A549 (cell line): ENCODE results near the gene DOP1A. TPM values are rescaled to one million over a fixed set of nuclear protein-coding genes. Genes with fewer than 3 reads are reported as not detected.

Experiments
- ATAC-seq, 2 experiments: fragments of 200-7000 bp in 1 of 2; fragments of >200 bp in 1 of 2; cut with Nextera tagmentation in 1 of 2; cut with Tn5 transposase in 1 of 2; 3 replicates each; pipeline versions ENCODE4 v1.8.0 to v1.9.1; 2018 to 2020; ENCODE audit warnings: mild to moderate bottlenecking in 1 of 2, moderate library complexity in 1 of 2
- CTCF ChIA-PET: fragments of 300-600 bp; sonication (Branson Sonifier 250); formaldehyde crosslinking; extraction: SDS; loops from one replicate; lab custom pipeline; 2021; ENCODE audit warnings: antibody characterized with exemption, inconsistent platforms; lab: Yijun Ruan, JAX
- POLR2A ChIA-PET: fragments of 350-600 bp; formaldehyde crosslinking; extraction: SDS; loops from one replicate; lab custom pipeline; 2021; ENCODE audit warnings: antibody characterized with exemption, inconsistent platforms; lab: Yijun Ruan, JAX
- DNase-seq, 2 experiments: peaks; one replicate each; pipeline versions ENCODE4 v3.0.0 to v3.0.0-alpha.2; 2011 to 2016; ENCODE audit warnings: low read depth in 1 of 2, low spot score in 1 of 2
- FAIRE-seq: peaks from 2 replicates; lab custom pipeline; 2011; peaks lifted over from hg19 to GRCh38; lab: Jason Lieb, UNC
- H3K27ac ChIP-seq, 2 experiments: fragments of >200 bp; sonication (Bioruptor Twin); formaldehyde crosslinking; 3 replicates each; pipeline ENCODE4 v1.5.1; 2016 to 2017
- H3K4me1 ChIP-seq: fragments of >200 bp; sonication (Bioruptor Twin); formaldehyde crosslinking; 3 replicates; pipeline ENCODE4 v1.6.1; 2016
- H3K4me2 ChIP-seq: fragments of >200 bp; sonication (Bioruptor Twin); formaldehyde crosslinking; 3 replicates; pipeline ENCODE4 v1.6.1; 2016
- H3K4me3 ChIP-seq: fragments of >200 bp; sonication (Bioruptor Twin); formaldehyde crosslinking; 3 replicates; pipeline ENCODE4 v1.5.1; 2016
- H3K9me3 ChIP-seq: fragments of >200 bp; sonication (Bioruptor Twin); formaldehyde crosslinking; 3 replicates; pipeline ENCODE4 v1.6.1; 2016
- BHLHE40 ChIP-seq: IDR thresholded peaks from 2 replicates; pipeline ENCODE4 v1.6.1; 2012; ENCODE audit warnings: low read depth, low read length, inconsistent platforms
- CBX8 ChIP-seq: fragments of 200-600 bp; sonication (generic); IDR thresholded peaks from 2 replicates; pipeline ENCODE4 v1.6.1; 2016
- CHD2 ChIP-seq: fragments of 150-350 bp; IDR thresholded peaks from 2 replicates; pipeline ENCODE4 v1.6.1; 2014; ENCODE audit warnings: low read length; ENCODE audit not compliant: partially characterized antibody
- EHF ChIP-seq: fragments of 250-450 bp; sonication (Bioruptor Pico); IDR thresholded peaks from 2 replicates; pipeline ENCODE4 v1.5.0; 2020; ENCODE audit warnings: mild to moderate bottlenecking
- ESRRA ChIP-seq: fragments of 150-350 bp; IDR thresholded peaks from 2 replicates; pipeline ENCODE4 v1.6.1; 2014; ENCODE audit warnings: mild to moderate bottlenecking, low read length, borderline replicate concordance
- GATA3 ChIP-seq: IDR thresholded peaks from 2 replicates; pipeline ENCODE4 v1.6.1; 2012; ENCODE audit warnings: borderline replicate concordance
- HOXB13 ChIP-seq: fragments of 250-450 bp; sonication (Bioruptor Pico); IDR thresholded peaks from 2 replicates; pipeline ENCODE4 v1.5.0; 2020; ENCODE audit warnings: low read depth, mild to moderate bottlenecking, moderate library complexity
- JUN ChIP-seq, 2 experiments: fragments of >200 bp; sonication (Bioruptor Twin); formaldehyde crosslinking; IDR thresholded peaks; 2 replicates in 1 of 2; 3 replicates in 1 of 2; pipeline ENCODE4 v1.6.1; 2016 to 2017
- KDM5A ChIP-seq: fragments of 200-600 bp; sonication (generic); IDR thresholded peaks from 2 replicates; pipeline ENCODE4 v1.6.1; 2016; ENCODE audit warnings: antibody characterized with exemption, mild to moderate bottlenecking
- MAZ ChIP-seq: fragments of 150-350 bp; IDR thresholded peaks from 2 replicates; pipeline ENCODE4 v1.6.1; 2014; ENCODE audit warnings: antibody characterized with exemption, low read depth, low read length, borderline replicate concordance
- RAD21 ChIP-seq, 2 experiments: fragments of >200 bp in 1 of 2; sonication (Bioruptor Twin) in 1 of 2; formaldehyde crosslinking in 1 of 2; IDR thresholded peaks in 1 of 2; conservative IDR thresholded peaks in 1 of 2; 2 replicates in 1 of 2; 3 replicates in 1 of 2; pipeline ENCODE4 v1.6.1; 2012 to 2018; ENCODE audit warnings: inconsistent platforms in 1 of 2
- RNF2 ChIP-seq: fragments of 200-600 bp; sonication (generic); IDR thresholded peaks from 2 replicates; pipeline ENCODE4 v1.6.1; 2016; ENCODE audit warnings: low read depth, mild to moderate bottlenecking, antibody characterized with exemption, moderate library complexity, borderline replicate concordance
- SMC3 ChIP-seq: fragments of >200 bp; sonication (Bioruptor Twin); formaldehyde crosslinking; IDR thresholded peaks from 3 replicates; pipeline ENCODE4 v1.6.1; 2018; ENCODE audit warnings: inconsistent platforms
- ZNF302 ChIP-seq: fragments of 250-450 bp; sonication (Bioruptor Pico); IDR thresholded peaks from 2 replicates; pipeline ENCODE4 v1.9.0; 2021; ENCODE audit warnings: inconsistent platforms, mild to moderate bottlenecking, moderate library complexity
- WGBS: methylation state at CpG from one replicate; pipeline ENCODE4 v1.1.6; 2017; ENCODE audit errors: missing lambda C conversion rate; 5-methylcytosine and 5-hydroxymethylcytosine counted together
- polyA plus RNA-seq, 4 experiments: library from polyadenylated mRNA; depleted of rRNA in 3 of 4; stranded (reverse); fragments of >200 nt; fragmentation: RNase III in 1 of 4; extraction: RNeasy Plus Mini Kit Qiagen cat#74134 plus additional on column Dnase treatment in 1 of 4; gene quantifications; 2 replicates in 3 of 4; 3 replicates in 1 of 4; pipeline ENCODE4 v1.2.3, GENCODE V29; 2011 to 2017
- TF ChIP-seq, protein P1 (sequence below): IDR thresholded peaks from 2 replicates; pipeline ENCODE4 v1.6.1; 2012; ENCODE audit warnings: low read depth, borderline replicate concordance
- TF ChIP-seq, protein P2 (sequence below): IDR thresholded peaks from 2 replicates; pipeline ENCODE4 v1.6.1; 2012
- TF ChIP-seq, protein P3 (sequence below): fragments of 150-350 bp; IDR thresholded peaks from 2 replicates; pipeline ENCODE4 v1.6.1; 2014; ENCODE audit warnings: low read depth, mild to moderate bottlenecking, low read length
- TF ChIP-seq, protein P4 (sequence below): fragments of 200-600 bp; sonication (generic); IDR thresholded peaks from 2 replicates; pipeline ENCODE4 v1.6.1; 2016; ENCODE audit warnings: antibody characterized with exemption, mild to moderate bottlenecking, moderate library complexity
- TF ChIP-seq, protein P5 (sequence below): fragments of 450-650 bp; IDR thresholded peaks from 2 replicates; pipeline ENCODE4 v1.6.1; 2014; ENCODE audit warnings: antibody characterized with exemption
- TF ChIP-seq, protein P6 (sequence below): fragments of >200 bp; sonication (Bioruptor Twin); formaldehyde crosslinking; IDR thresholded peaks from 3 replicates; pipeline ENCODE4 v1.6.1; 2016
- TF ChIP-seq, protein P7 (sequence below): fragments of >200 bp; sonication (Bioruptor Twin); formaldehyde crosslinking; IDR thresholded peaks from 3 replicates; pipeline ENCODE4 v1.5.1; 2016

Gene DOP1A
- polyA plus RNA-seq, 2 of the 4 experiments (the other 2 are of a cell fraction): 2.2 to 5.9 TPM

DNA sequence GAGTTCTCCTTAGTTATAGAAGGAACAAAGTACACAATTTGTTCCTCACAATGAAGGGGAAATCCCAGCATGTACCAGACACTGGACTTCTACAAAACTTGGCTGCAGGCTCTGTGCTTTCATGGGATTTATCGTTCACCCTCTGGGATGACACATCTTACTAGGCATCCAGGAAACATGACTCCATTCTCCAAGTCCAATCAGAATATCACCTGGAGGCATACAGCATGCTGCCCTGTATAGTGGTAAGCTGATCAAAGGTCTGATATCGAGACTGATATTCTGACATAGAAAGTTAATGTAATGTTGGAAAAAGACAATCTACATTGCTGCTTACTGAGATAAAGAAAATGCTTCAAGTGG lies 132.4 kb downstream of the DOP1A start (continued):
- TF ChIP-seq, protein P1, sequence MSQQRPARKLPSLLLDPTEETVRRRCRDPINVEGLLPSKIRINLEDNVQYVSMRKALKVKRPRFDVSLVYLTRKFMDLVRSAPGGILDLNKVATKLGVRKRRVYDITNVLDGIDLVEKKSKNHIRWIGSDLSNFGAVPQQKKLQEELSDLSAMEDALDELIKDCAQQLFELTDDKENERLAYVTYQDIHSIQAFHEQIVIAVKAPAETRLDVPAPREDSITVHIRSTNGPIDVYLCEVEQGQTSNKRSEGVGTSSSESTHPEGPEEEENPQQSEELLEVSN: no peak

DNA sequence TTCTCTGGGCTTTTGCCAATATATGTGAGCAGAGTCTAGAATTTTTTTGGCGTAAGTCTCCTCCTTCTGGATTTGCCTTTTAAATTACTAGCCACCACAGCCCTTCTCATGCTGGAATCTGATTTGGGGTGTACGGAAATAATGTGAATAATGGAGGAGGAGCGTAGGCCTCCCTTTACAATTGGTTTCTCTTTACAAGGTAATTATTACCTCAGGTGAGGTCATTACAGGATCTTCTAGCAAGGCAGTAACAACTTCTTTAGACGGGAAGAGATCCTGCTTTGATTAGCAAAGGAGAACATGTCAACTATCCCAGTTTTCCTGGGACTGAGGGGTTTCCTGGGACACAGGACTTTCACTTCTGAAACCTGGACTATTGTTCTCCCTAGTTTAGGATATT lies 134.6 kb downstream of the DOP1A start:
- DNase-seq (no peak), FAIRE-seq (no peak), ATAC-seq (no peak)
- CTCF ChIA-PET: no interaction called here
- TF ChIP-seq GATA3 (no peak), ESRRA (no peak), CHD2 (no peak), CBX8 (no peak), BHLHE40 (no peak), JUN (IDR thresholded peaks at IDR 0.05) (no peak), SMC3 (no peak), HOXB13 (CRISPR knock-in tag) (no peak), EHF (CRISPR knock-in tag) (no peak)
- TF ChIP-seq, protein P2, sequence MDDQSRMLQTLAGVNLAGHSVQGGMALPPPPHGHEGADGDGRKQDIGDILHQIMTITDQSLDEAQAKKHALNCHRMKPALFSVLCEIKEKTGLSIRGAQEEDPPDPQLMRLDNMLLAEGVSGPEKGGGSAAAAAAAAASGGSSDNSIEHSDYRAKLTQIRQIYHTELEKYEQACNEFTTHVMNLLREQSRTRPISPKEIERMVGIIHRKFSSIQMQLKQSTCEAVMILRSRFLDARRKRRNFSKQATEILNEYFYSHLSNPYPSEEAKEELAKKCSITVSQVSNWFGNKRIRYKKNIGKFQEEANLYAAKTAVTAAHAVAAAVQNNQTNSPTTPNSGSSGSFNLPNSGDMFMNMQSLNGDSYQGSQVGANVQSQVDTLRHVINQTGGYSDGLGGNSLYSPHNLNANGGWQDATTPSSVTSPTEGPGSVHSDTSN: no peak
- TF ChIP-seq, protein P3, sequence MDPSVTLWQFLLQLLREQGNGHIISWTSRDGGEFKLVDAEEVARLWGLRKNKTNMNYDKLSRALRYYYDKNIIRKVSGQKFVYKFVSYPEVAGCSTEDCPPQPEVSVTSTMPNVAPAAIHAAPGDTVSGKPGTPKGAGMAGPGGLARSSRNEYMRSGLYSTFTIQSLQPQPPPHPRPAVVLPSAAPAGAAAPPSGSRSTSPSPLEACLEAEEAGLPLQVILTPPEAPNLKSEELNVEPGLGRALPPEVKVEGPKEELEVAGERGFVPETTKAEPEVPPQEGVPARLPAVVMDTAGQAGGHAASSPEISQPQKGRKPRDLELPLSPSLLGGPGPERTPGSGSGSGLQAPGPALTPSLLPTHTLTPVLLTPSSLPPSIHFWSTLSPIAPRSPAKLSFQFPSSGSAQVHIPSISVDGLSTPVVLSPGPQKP: no peak
- TF ChIP-seq, protein P1: no peak
- TF ChIP-seq, protein P4, sequence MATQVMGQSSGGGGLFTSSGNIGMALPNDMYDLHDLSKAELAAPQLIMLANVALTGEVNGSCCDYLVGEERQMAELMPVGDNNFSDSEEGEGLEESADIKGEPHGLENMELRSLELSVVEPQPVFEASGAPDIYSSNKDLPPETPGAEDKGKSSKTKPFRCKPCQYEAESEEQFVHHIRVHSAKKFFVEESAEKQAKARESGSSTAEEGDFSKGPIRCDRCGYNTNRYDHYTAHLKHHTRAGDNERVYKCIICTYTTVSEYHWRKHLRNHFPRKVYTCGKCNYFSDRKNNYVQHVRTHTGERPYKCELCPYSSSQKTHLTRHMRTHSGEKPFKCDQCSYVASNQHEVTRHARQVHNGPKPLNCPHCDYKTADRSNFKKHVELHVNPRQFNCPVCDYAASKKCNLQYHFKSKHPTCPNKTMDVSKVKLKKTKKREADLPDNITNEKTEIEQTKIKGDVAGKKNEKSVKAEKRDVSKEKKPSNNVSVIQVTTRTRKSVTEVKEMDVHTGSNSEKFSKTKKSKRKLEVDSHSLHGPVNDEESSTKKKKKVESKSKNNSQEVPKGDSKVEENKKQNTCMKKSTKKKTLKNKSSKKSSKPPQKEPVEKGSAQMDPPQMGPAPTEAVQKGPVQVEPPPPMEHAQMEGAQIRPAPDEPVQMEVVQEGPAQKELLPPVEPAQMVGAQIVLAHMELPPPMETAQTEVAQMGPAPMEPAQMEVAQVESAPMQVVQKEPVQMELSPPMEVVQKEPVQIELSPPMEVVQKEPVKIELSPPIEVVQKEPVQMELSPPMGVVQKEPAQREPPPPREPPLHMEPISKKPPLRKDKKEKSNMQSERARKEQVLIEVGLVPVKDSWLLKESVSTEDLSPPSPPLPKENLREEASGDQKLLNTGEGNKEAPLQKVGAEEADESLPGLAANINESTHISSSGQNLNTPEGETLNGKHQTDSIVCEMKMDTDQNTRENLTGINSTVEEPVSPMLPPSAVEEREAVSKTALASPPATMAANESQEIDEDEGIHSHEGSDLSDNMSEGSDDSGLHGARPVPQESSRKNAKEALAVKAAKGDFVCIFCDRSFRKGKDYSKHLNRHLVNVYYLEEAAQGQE: no peak
- TF ChIP-seq, protein P5, sequence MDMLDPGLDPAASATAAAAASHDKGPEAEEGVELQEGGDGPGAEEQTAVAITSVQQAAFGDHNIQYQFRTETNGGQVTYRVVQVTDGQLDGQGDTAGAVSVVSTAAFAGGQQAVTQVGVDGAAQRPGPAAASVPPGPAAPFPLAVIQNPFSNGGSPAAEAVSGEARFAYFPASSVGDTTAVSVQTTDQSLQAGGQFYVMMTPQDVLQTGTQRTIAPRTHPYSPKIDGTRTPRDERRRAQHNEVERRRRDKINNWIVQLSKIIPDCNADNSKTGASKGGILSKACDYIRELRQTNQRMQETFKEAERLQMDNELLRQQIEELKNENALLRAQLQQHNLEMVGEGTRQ: no peak
- 77% methylated on average over 4 of the region's 4 CpGs for WGBS
- no peak overlapping the region for H3K4me3 ChIP-seq
- POLR2A ChIA-PET: no interaction called here
- no peaks in the 10 kb centered on the region for H3K4me1 ChIP-seq
- H3K27ac ChIP-seq: no peak overlapping the region
- no peaks in the 10 kb centered on the region for H3K9me3 ChIP-seq
- H3K4me2 ChIP-seq: no peak overlapping the region

DNA sequence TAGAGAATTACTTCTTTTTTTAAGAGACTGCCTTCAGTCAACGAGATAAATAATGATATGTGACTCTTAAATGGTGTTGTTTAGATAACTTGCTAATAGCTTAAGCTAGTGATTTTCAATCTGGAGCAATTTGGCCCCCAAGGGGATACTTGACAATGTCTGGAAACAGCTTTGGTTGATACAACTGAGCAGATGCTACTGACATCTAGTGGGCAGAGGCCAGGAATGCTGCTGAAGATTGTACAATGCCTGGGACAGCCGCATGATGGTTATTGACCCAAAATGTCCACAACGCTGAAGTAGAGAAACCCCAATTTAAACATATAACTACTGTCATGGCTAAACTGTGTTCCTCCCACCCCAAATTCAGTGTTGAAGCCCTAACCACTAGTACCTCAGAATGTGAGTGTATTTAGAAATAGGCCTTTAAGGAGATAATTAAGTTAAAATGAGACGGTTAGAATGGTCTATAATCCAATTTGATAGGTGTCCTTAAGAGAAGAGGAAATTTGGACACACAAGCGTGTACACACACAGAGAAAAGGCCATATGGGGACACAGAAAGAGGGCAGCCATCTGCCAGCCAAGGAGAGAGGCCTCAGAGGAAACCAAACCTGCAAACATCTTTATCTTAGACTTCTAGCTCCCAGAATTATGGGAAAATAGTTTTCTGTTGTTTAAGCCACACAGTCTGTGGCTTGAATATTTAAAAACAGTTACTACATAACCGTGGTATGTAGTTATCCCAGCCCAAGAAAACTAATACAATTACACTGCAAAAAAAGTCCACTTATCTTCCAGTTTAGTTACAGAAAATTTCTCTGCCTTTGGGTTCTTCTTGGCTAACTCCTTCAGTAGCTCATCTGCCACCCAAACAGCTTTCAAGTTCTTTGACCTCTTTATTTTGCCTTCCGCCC lies 147.9 kb downstream of the DOP1A start:
- peak; percentile 93 to 95 for ATAC-seq
- H3K27ac ChIP-seq: no peak overlapping the region
- TF ChIP-seq RNF2 (no peak), KDM5A (no peak), MAZ (no peak), ZNF302 (CRISPR knock-in tag) (no peak), RAD21 (conservative IDR thresholded peaks at IDR 0.05 in 1 of 2, IDR thresholded peaks at IDR 0.05 in 1 of 2) (peak; percentile 42 to 50; a peak in 4 of 5 replicates), SMC3 (0 out of 3 replicates have a peak, but pooled peaks have one; percentile 35)
- TF ChIP-seq, protein P6, sequence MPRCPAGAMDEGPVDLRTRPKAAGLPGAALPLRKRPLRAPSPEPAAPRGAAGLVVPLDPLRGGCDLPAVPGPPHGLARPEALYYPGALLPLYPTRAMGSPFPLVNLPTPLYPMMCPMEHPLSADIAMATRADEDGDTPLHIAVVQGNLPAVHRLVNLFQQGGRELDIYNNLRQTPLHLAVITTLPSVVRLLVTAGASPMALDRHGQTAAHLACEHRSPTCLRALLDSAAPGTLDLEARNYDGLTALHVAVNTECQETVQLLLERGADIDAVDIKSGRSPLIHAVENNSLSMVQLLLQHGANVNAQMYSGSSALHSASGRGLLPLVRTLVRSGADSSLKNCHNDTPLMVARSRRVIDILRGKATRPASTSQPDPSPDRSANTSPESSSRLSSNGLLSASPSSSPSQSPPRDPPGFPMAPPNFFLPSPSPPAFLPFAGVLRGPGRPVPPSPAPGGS: no peak
- TF ChIP-seq, protein P7, sequence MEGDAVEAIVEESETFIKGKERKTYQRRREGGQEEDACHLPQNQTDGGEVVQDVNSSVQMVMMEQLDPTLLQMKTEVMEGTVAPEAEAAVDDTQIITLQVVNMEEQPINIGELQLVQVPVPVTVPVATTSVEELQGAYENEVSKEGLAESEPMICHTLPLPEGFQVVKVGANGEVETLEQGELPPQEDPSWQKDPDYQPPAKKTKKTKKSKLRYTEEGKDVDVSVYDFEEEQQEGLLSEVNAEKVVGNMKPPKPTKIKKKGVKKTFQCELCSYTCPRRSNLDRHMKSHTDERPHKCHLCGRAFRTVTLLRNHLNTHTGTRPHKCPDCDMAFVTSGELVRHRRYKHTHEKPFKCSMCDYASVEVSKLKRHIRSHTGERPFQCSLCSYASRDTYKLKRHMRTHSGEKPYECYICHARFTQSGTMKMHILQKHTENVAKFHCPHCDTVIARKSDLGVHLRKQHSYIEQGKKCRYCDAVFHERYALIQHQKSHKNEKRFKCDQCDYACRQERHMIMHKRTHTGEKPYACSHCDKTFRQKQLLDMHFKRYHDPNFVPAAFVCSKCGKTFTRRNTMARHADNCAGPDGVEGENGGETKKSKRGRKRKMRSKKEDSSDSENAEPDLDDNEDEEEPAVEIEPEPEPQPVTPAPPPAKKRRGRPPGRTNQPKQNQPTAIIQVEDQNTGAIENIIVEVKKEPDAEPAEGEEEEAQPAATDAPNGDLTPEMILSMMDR: peak; percentile 56
- H3K4me1 ChIP-seq: no peaks in the 10 kb centered on the region
- H3K9me3 ChIP-seq: no peaks in the 10 kb centered on the region
- WGBS: 47% methylated on average over 7 of the region's 7 CpGs
- DNase-seq: peak; percentile 10 to 53
- FAIRE-seq: no peak
- ChIA-PET POLR2A (no interaction called here), CTCF (interaction anchor here (0.6 to 4.0 kb wide), 16 partner anchors 9 to 387 kb away, joined by 3 to 38 read pairs (median 5); partner anchors contain the start of genes DOP1A, PRSS35 and UBE3D)
- no peak overlapping the region for H3K4me2 ChIP-seq
- no peak overlapping the region for H3K4me3 ChIP-seq
